ENCODE data around the gene PTPRK. TPM values are rescaled to one million over a fixed set of nuclear protein-coding genes. Genes with fewer than 3 reads are reported as not detected.

PTPRK gene
- total RNA-seq, 1 donor from 2014 or later, result 1.9 TPM

GRCh38 chr6:128305228-128305627 is 215.2 kb downstream of the PTPRK start:
- intact Hi-C loops (cut with micrococcal nuclease), result no loop called here

GRCh38 chr6:128303870-128304269 is 216.5 kb downstream of the PTPRK start:
- intact Hi-C loops (cut with micrococcal nuclease), result no loop called here

DNA sequence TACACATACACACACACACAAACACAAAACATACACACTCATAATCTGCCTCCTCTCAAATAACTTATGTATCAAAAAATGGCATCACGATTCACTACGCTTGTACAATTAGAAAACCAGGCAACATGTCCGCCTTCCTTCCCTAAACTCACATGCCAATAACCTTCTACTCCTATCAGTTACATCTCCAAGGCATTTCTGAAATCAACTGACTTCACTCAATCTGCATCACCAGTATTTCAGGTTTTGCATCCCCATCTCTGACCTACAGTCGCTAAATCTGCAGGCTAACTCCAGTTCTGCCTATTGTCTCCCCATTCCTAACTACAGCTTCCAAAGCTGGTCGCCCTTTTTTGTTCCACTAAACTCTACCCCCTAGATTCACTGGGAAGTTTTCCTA is 217.5 kb downstream of the PTPRK start:
- intact Hi-C loops (cut with micrococcal nuclease), result no loop called here

DNA sequence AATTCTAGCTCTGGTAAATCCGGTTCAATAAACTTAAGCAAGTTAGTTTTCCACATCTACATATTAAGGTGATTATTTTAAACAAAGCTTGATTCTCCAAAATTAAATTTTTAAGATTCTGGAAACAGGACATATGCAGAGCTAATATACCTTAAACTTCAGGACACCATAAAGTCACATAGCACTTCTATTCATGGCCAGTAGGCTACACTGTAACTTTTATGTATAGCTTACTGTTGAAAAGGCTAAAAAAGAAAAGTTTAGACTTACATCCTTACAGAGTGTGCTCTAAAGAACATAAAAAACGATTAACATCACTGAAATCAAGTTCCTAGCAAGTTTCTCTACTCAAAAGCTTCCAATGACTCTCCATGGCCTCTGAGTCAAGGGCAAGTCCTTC is 224.7 kb downstream of the PTPRK start:
- intact Hi-C loops (cut with micrococcal nuclease), result no loop called here

- intact Hi-C loops (cut with micrococcal nuclease), result no loop called here
These were observed 230.2 kb downstream of the PTPRK start for GRCh38 chr6:128290221-128290620.

DNA sequence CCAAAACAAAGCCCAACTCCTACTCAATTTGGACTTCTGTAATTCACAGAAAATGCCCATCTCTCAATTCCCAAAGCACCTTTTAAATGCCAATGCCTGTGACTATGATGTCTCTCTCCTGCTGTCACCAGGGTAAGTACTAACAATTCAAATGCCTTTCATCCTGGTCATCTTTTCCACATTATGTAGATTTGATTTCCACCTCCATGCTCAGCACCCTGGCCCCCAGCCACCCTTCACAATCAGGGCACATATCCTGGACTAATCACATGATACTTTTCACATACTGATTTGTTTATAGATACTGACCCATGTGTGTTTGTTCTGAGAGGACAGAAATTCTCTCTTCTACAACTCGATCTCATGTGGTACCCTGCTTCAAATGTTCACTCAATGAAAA is 236.3 kb downstream of the PTPRK start:
- intact Hi-C loops (cut with micrococcal nuclease), result no loop called here

DNA sequence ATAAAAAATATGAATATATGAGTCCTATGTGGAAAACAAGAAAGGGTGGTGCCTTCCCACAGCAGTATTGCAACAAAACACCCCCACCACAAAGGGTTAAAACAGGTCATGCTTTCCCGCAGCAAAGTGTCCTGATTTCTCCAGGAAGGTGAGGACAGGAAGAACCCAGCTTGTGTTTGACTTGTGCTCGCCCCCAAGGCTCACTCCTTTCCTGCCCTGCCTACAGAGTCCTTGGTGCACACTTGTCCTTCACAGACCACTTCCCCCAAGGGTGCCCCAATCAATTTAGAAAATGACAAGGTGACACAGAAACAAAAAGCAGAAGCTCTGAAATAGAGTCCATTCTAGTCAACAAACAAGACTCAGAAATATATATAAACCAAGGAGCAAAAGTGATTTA is 237.4 kb downstream of the PTPRK start:
- intact Hi-C loops (cut with micrococcal nuclease), result no loop called here

DNA sequence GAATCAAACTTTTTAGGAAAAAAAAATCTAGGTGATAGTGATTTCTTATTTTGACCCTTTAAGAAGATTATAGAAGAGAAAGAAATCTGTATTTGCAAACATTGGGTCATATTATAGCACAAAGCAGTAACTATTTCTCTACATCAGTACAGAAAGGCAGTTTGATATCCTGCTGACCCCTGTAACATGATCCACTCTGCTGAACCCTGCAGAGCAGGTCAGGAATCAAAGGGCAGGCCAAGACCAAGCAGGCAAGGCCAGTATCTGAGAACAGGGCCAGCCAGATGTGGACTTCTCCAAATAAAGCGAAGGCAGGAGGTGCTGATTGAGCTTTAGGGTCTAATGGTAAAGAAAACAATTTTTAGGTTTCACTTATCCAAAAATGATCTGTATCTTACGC is 239.4 kb downstream of the PTPRK start:
- intact Hi-C loops (cut with micrococcal nuclease), result no loop called here

- intact Hi-C loops (cut with micrococcal nuclease), result no loop called here
These were observed 240.3 kb downstream of the PTPRK start for GRCh38 chr6:128280066-128280465.

DNA sequence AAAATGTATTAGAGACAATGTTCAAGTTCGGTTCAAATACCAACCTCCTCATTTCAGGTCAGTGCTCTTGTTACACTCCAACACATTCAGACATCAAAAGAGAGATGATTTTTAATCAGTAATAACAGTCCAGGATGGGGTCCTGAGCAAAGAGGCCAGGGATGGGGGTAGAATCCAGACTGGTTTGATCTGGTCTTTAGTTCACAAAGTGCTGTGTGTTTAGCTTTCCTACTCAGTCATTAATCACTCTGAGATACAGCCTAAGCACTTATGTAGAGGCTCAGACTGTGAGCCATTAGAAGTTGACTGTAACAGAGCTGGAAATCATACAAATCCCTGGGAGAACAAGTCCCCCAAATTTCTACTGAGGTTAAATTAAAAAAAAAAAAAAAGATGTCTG is 241.6 kb downstream of the PTPRK start:
- intact Hi-C loops (cut with micrococcal nuclease), result no loop called here

DNA sequence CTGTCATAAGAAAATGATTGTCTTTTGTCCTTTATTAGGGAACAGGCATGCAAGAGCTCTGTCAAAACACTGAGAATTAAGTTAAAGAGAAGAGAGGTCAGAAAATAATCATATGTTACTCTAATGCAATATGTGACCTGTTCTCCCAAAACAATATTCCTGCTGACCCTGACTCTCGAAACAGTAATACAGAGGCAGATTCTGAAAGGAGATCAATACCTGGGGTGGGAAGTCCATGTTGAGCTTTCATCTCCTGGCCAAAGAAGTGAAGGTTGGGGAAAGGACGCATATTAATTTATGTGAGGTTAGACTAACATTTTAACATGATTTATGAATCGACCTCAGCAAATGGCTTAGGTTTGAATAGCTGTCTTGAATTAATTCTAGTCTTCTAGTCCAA is 243.0 kb downstream of the PTPRK start:
- intact Hi-C loops (cut with micrococcal nuclease), result no loop called here

GRCh38 chr6:128276311-128276710 is 244.1 kb downstream of the PTPRK start:
- intact Hi-C loops (cut with micrococcal nuclease), result no loop called here

- intact Hi-C loops (cut with micrococcal nuclease), result loop anchor here (1.0 kb wide), 1 partner anchor 16 kb away; no protein-coding TSS in a partner anchor
These were observed 244.7 kb downstream of the PTPRK start for GRCh38 chr6:128275681-128276080.

- intact Hi-C loops (cut with micrococcal nuclease), result loop anchor here (1.0 kb wide), 1 partner anchor 16 kb away; no protein-coding TSS in a partner anchor
These were observed 245.4 kb downstream of the PTPRK start for GRCh38 chr6:128275030-128275429.

GRCh38 chr6:128271527-128271926 is 248.9 kb downstream of the PTPRK start:
- intact Hi-C loops (cut with micrococcal nuclease), result no loop called here

GRCh38 chr6:128271011-128271410 is 249.4 kb downstream of the PTPRK start:
- intact Hi-C loops (cut with micrococcal nuclease), result no loop called here

GRCh38 chr6:128266946-128267345 is 253.5 kb downstream of the PTPRK start:
- intact Hi-C loops (cut with micrococcal nuclease), result no loop called here

GRCh38 chr6:128265706-128266105 is 254.7 kb downstream of the PTPRK start:
- intact Hi-C loops (cut with micrococcal nuclease), result no loop called here

- intact Hi-C loops (cut with micrococcal nuclease), result loop anchor here (1.0 to 5.0 kb wide), 8 partner anchors 15 to 523 kb away; partner anchors contain the start of gene PTPRK
These were observed 260.4 kb downstream of the PTPRK start for GRCh38 chr6:128259730-128260685.

DNA sequence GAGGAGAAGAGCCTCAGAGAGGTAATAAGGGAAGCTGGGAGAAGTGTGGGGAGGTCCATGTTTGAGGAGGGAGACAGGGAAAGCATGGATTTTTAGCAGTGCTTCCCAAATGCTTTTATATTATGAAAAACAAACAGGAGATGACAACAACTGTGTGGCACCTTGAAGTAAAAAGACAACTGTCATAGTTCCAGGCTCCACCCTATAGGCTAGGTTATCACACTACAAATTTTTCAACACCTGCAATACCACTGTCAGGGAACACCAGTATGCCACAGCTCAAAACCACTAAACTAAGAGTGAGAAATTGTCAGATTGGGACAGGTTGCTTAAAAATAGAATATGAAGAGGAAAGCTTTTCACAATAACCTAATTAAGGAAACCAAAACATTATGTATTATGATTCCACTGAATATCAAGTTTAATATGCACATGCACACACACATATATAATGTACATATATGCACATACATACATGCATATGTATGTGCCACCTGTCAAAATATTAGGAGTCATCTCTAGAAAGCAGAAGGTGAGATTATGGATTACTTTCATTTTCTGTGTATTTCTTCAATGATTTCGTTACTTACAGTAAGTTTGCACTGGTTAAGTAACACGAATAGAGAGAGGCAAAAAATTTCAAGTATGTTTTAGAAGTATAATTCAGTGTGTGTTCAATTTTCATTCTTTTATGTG is 261.2 kb downstream of the PTPRK start:
- intact Hi-C loops (cut with micrococcal nuclease), result loop anchor here (1.0 to 5.0 kb wide), 8 partner anchors 16 to 522 kb away; partner anchors contain the start of gene PTPRK

DNA sequence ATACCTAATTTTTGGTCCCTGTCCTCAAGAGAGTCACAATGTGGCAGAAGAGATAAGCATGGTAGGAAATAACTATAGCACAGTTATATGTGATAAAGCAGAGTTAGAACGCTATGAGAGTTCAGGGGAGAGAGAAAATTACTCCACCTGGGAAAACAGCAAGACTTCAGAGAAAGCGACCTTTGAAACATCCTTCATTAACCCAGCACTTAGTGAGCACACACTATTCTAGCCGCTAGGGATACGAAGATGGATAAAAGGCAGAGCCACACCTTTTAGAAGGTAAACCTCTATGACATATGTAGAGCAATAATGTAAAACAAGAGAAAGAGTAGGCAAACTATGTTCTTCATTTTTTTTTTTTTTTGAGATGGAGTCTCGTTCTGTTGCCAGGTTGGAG is 264.3 kb downstream of the PTPRK start:
- intact Hi-C loops (cut with micrococcal nuclease), result loop anchor here (5.0 kb wide), 1 partner anchor 144 kb away; no protein-coding TSS in a partner anchor
